SK-N-SH (cell line): ENCODE data around the gene GNL2. TPM values are rescaled to one million over a fixed set of nuclear protein-coding genes. Genes with fewer than 3 reads are reported as not detected.

ENCODE experiments used
- CTCF ChIA-PET: fragments of 300-600, 350-600 bp; formaldehyde crosslinking; extraction: SDS; loops from one replicate; lab custom pipeline; 2021; lab: Yijun Ruan, JAX
- POLR2A ChIA-PET: fragments of 350-600 bp; sonication (Branson Sonifier 250); formaldehyde crosslinking; extraction: SDS; loops from one replicate; lab custom pipeline; 2020; ENCODE audit warnings: antibody characterized with exemption, inconsistent platforms; lab: Yijun Ruan, JAX
- DNase-seq: peaks from one replicate; pipeline ENCODE4 v3.0.0; 2012
- H2AFZ ChIP-seq: fragments of 200-600 bp; sonication (generic); 2 replicates; pipeline ENCODE4 v1.8.1; 2016; ENCODE audit warnings: antibody characterized with exemption, mild to moderate bottlenecking, low read depth
- H3F3A ChIP-seq: fragments of 200-600 bp; sonication (generic); replicated peaks from 2 replicates; pipeline ENCODE3; 2016; ENCODE audit warnings: antibody characterized with exemption, mild to moderate bottlenecking; ENCODE audit not compliant: insufficient read depth
- H3K27ac ChIP-seq, 2 experiments: fragments of 200-500 bp in 1 of 2; fragments of 200-600 bp in 1 of 2; sonication (Bioruptor generic) in 1 of 2; sonication (generic), shearing (Covaris generic) in 1 of 2; 2 replicates each; pipeline versions ENCODE4 v1.5.1 to v1.6.1; 2014 to 2016; ENCODE audit warnings: low read depth in 2 of 2, inconsistent platforms in 1 of 2, low read length in 1 of 2, mild to moderate bottlenecking in 1 of 2, mixed read lengths in 1 of 2
- H3K27me3 ChIP-seq: fragments of 200-600 bp; sonication (generic), shearing (Covaris generic); 2 replicates; pipeline ENCODE4 v1.6.1; 2016; ENCODE audit warnings: mixed run types; ENCODE audit not compliant: insufficient read depth
- H3K36me3 ChIP-seq, 2 experiments: fragments of 200-500 bp in 1 of 2; fragments of 200-600 bp in 1 of 2; sonication (Bioruptor generic) in 1 of 2; sonication (generic) in 1 of 2; replicated peaks in 1 of 2; 2 replicates each; pipeline versions ENCODE3 to v1.5.1; 2014 to 2016; ENCODE audit warnings: low read length in 1 of 2, mild to moderate bottlenecking in 1 of 2; ENCODE audit not compliant: insufficient read depth in 2 of 2, control insufficient read depth in 1 of 2
- H3K4me1 ChIP-seq, 2 experiments: fragments of 200-500 bp in 1 of 2; fragments of 200-600 bp in 1 of 2; sonication (Bioruptor generic) in 1 of 2; sonication (generic), shearing (Covaris generic) in 1 of 2; 2 replicates each; pipeline versions ENCODE4 v1.5.1 to v1.6.1; 2014 to 2016; ENCODE audit warnings: low read depth in 1 of 2, low read length in 1 of 2, mixed run types in 1 of 2; ENCODE audit not compliant: insufficient read depth in 2 of 2, control insufficient read depth in 1 of 2
- H3K4me2 ChIP-seq: fragments of 200-600 bp; sonication (generic), shearing (Covaris generic); 2 replicates; pipeline ENCODE4 v1.6.1; 2017; ENCODE audit warnings: mixed run types
- H3K4me3 ChIP-seq, 2 experiments: fragments of 200-500 bp in 1 of 2; fragments of 200-600 bp in 1 of 2; sonication (Bioruptor generic) in 1 of 2; sonication (generic), shearing (Covaris generic) in 1 of 2; 2 replicates each; pipeline versions ENCODE4 v1.5.1 to v1.8.1; 2014 to 2016; ENCODE audit warnings: low read depth in 2 of 2, inconsistent platforms in 1 of 2, low read length in 1 of 2, mild to moderate bottlenecking in 1 of 2, mixed read lengths in 1 of 2, moderate library complexity in 1 of 2
- H3K79me2 ChIP-seq: fragments of 200-600 bp; sonication (generic); 2 replicates; pipeline ENCODE4 v1.8.1; 2017; ENCODE audit warnings: mild to moderate bottlenecking; ENCODE audit not compliant: insufficient read depth
- H3K9ac ChIP-seq: fragments of 200-600 bp; sonication (generic); 2 replicates; pipeline ENCODE4 v1.6.1; 2017; ENCODE audit warnings: mixed run types
- H3K9me2 ChIP-seq: fragments of 200-600 bp; sonication (generic); 2 replicates; pipeline ENCODE4 v1.6.1; 2017; ENCODE audit warnings: mixed run types
- H3K9me3 ChIP-seq: fragments of 200-600 bp; sonication (generic); 2 replicates; pipeline ENCODE4 v1.6.1; 2017; ENCODE audit warnings: mixed run types, mild to moderate bottlenecking, moderate library complexity
- H4K20me1 ChIP-seq: fragments of 200-600 bp; sonication (generic); 2 replicates; pipeline ENCODE4 v1.6.1; 2017; ENCODE audit warnings: mild to moderate bottlenecking, mixed run types; ENCODE audit not compliant: insufficient read depth
- ELF1 ChIP-seq: IDR thresholded peaks from 2 replicates; pipeline ENCODE4 v1.4.0; 2012
- EP300 ChIP-seq, 2 experiments: IDR thresholded peaks; 2 replicates each; pipeline versions ENCODE4 v1.4.0 to v1.6.1; 2012; ENCODE audit warnings: borderline replicate concordance in 1 of 2, low read depth in 1 of 2, low read length in 1 of 2
- GABPA ChIP-seq: IDR thresholded peaks from 2 replicates; pipeline ENCODE4 v1.4.0; 2012; ENCODE audit warnings: low read depth, mild to moderate bottlenecking
- JUND ChIP-seq: IDR thresholded peaks from 2 replicates; pipeline ENCODE4 v1.4.0; 2012
- MEF2A ChIP-seq: IDR thresholded peaks from 2 replicates; pipeline ENCODE4 v1.4.0; 2012; ENCODE audit warnings: low read depth, borderline replicate concordance
- MXI1 ChIP-seq: IDR thresholded peaks from 2 replicates; pipeline ENCODE4 v1.6.1; 2012; ENCODE audit warnings: mild to moderate bottlenecking, low read depth, low read length, improper control_type of control experiment
- NRF1 ChIP-seq: IDR thresholded peaks from 2 replicates; pipeline ENCODE4 v1.6.1; 2012; ENCODE audit warnings: low read depth, mild to moderate bottlenecking, low read length
- POLR2AphosphoS5 ChIP-seq: IDR thresholded peaks from 2 replicates; pipeline ENCODE4 v1.6.1; 2012; ENCODE audit warnings: low read depth, low read length
- RCOR1 ChIP-seq: fragments of 150-350 bp; IDR thresholded peaks from 2 replicates; pipeline ENCODE4 v1.6.1; 2017; ENCODE audit warnings: antibody characterized with exemption, low read length
- RFX5 ChIP-seq: IDR thresholded peaks from 2 replicates; pipeline ENCODE4 v1.6.1; 2012; ENCODE audit warnings: mild to moderate bottlenecking, improper control_type of control experiment, low read length
- SMC3 ChIP-seq: IDR thresholded peaks from 2 replicates; pipeline ENCODE4 v1.6.1; 2012; ENCODE audit warnings: low read depth, low read length, improper control_type of control experiment
- TCF12 ChIP-seq: IDR thresholded peaks from 2 replicates; pipeline ENCODE4 v1.4.0; 2012
- TEAD4 ChIP-seq: IDR thresholded peaks from 2 replicates; pipeline ENCODE4 v1.4.0; 2012; ENCODE audit warnings: mild to moderate bottlenecking, borderline replicate concordance; ENCODE audit not compliant: insufficient read depth
- YY1 ChIP-seq: IDR thresholded peaks from 2 replicates; pipeline ENCODE4 v1.4.0; 2012; ENCODE audit warnings: low read depth, mild to moderate bottlenecking
- WGBS: methylation state at CpG from one replicate; pipeline ENCODE4 v1.1.6; 2017; ENCODE audit warnings: low lambda C conversion rate; 5-methylcytosine and 5-hydroxymethylcytosine counted together
- polyA plus RNA-seq, 3 experiments: library from polyadenylated mRNA; depleted of rRNA; stranded (reverse); fragments of >200 nt; gene quantifications; 2 replicates each; pipeline ENCODE4 v1.2.3, GENCODE V29; 2012
- TF ChIP-seq, protein P1 (sequence below): fragments of 150-350 bp; IDR thresholded peaks from 2 replicates; pipeline ENCODE4 v1.6.1; 2017; ENCODE audit warnings: antibody characterized with exemption, low read length, low read depth, borderline replicate concordance
- TF ChIP-seq, protein P2 (sequence below): IDR thresholded peaks from 2 replicates; pipeline ENCODE4 v1.4.0; 2012; ENCODE audit warnings: low read depth
- TF ChIP-seq, protein P3 (sequence below): IDR thresholded peaks from 2 replicates; pipeline ENCODE4; 2012
- TF ChIP-seq, protein P4 (sequence below): fragments of 200-600 bp; sonication (generic); IDR thresholded peaks from 2 replicates; pipeline ENCODE4 v1.6.1; 2017; ENCODE audit warnings: antibody characterized with exemption, mild to moderate bottlenecking, moderate library complexity

Gene GNL2
- polyA plus RNA-seq, 1 of the 3 experiments (the other 2 are of a cell fraction): 37.6 TPM

DNA sequence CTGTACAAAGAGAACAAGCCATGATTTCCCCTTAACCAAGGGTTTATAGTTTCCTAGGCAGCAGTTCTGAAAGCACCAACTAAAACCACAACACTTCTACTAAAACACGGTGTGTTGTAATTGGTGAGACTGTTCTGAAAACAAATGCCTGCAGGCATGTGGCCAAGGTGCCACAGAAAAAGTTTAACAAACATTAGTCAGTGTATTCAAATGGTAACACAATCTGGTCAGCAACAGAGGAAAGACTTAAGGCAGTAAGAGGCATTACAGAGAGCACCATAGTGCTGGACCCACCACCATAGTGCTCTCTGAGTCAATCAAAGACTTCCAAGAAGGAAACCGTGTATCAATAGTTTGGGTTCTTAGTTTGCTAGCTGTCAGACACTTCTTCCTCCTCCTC, 58.4 kb downstream of the GNL2 start:
- Histone ChIP-seq H3K4me3 (no peak overlapping the region), H2AFZ (no peak overlapping the region), H3K79me2 (peaks cover 61% of the 10 kb centered on the region), H3F3A (peaks cover 27% of the 10 kb centered on the region), H4K20me1 (no peaks in the 10 kb centered on the region; the same call in 1 of the 2 replicates), H3K9me3 (no peaks in the 10 kb centered on the region), H3K27me3 (no peaks in the 10 kb centered on the region), H3K4me1 (0 out of 4 replicates have a peak, but pooled peaks cover 0 to 3% of the 10 kb centered on the region in 2 experiments), H3K36me3 (peaks cover 55 to 69% of the 10 kb centered on the region in 2 experiments), H3K9ac (no peak overlapping the region), H3K27ac (peak overlapping the region in 1 of 2 experiments; percentile 95; a peak in 1 of 4 replicates), H3K9me2 (no peaks in the 10 kb centered on the region), H3K4me2 (no peak overlapping the region)
- WGBS: 44% methylated on average over 2 of the region's 2 CpGs
- TF ChIP-seq MXI1: no peak
- TF ChIP-seq, protein P1, sequence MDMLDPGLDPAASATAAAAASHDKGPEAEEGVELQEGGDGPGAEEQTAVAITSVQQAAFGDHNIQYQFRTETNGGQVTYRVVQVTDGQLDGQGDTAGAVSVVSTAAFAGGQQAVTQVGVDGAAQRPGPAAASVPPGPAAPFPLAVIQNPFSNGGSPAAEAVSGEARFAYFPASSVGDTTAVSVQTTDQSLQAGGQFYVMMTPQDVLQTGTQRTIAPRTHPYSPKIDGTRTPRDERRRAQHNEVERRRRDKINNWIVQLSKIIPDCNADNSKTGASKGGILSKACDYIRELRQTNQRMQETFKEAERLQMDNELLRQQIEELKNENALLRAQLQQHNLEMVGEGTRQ: no peak
- TF ChIP-seq TEAD4: no peak
- no peak for DNase-seq
- ChIA-PET CTCF (interaction anchor here (1.2 kb wide), 1 partner anchor 50 kb away, joined by 4 read pairs; no protein-coding TSS in a partner anchor), POLR2A (interaction anchor here (0.7 kb wide), 1 partner anchor 23 kb away, joined by 3 read pairs; the partner anchor contains the start of gene MEAF6)

DNA sequence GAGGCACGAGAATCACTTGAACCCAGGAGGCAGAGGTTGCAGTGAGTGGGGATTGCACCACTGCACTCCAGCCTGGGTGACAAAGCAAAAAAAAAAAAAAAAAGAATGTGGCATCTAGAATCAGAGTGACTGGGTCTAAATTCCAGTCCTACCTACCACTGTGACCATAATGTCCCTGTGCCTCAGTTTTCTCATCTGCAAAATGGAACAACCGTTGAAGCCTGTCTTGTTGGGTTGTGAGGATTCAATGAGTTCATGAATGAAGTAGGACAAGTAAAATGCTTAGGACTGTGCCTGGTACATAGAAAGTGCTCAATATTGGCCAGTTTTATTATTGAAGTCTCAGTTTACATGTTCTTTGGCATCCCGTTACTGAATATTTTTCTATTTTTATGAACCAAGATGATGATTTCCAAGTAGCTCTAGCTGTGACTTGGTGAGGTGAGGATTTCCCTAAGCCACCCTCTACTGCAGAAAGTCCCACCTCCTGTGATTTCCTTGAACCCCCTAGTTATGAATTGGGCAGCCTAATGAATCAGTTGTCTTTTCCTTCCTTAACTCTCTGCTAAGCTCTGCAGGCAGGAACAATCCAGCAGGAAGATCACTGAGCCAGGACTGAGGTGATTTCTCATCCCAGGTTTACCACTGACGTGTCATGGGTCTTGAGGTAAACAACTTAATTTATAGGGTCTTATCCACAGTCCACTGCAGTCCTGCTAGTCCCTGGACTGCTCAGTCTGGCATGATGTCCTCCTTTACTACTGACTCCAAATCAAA, 62.2 kb downstream of the GNL2 start:
- no peaks in the 10 kb centered on the region for H3K27me3 ChIP-seq
- H3K9ac ChIP-seq: peak overlapping the region; percentile 12; the same call in 1 of the 2 replicates
- no peaks in the 10 kb centered on the region; the same call in 1 of the 2 replicates for H4K20me1 ChIP-seq
- peaks cover 27% of the 10 kb centered on the region for H3F3A ChIP-seq
- H3K9me2 ChIP-seq: no peaks in the 10 kb centered on the region
- 0 out of 4 replicates have a peak, but pooled peaks cover 0 to 3% of the 10 kb centered on the region in 2 experiments for H3K4me1 ChIP-seq
- H3K36me3 ChIP-seq: peaks cover 22 to 32% of the 10 kb centered on the region in 2 experiments
- no peak for DNase-seq
- 0 out of 2 replicates have a peak overlapping the region, but pooled peaks have one; percentile 23 for H3K4me2 ChIP-seq
- TF ChIP-seq POLR2AphosphoS5: no peak
- TF ChIP-seq, protein P1: no peak
- no peak for TF ChIP-seq GABPA
- TF ChIP-seq JUND: no peak
- no peak for TF ChIP-seq ELF1
- no peak for TF ChIP-seq TEAD4
- TF ChIP-seq, protein P2, sequence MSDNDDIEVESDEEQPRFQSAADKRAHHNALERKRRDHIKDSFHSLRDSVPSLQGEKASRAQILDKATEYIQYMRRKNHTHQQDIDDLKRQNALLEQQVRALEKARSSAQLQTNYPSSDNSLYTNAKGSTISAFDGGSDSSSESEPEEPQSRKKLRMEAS: no peak
- no peak for TF ChIP-seq MXI1
- no peak for TF ChIP-seq YY1
- TF ChIP-seq RCOR1: no peak
- no peak for TF ChIP-seq MEF2A
- TF ChIP-seq, protein P3, sequence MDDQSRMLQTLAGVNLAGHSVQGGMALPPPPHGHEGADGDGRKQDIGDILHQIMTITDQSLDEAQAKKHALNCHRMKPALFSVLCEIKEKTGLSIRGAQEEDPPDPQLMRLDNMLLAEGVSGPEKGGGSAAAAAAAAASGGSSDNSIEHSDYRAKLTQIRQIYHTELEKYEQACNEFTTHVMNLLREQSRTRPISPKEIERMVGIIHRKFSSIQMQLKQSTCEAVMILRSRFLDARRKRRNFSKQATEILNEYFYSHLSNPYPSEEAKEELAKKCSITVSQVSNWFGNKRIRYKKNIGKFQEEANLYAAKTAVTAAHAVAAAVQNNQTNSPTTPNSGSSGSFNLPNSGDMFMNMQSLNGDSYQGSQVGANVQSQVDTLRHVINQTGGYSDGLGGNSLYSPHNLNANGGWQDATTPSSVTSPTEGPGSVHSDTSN: no peak
- TF ChIP-seq TCF12: no peak
- no peak for TF ChIP-seq NRF1
- TF ChIP-seq, protein P4, sequence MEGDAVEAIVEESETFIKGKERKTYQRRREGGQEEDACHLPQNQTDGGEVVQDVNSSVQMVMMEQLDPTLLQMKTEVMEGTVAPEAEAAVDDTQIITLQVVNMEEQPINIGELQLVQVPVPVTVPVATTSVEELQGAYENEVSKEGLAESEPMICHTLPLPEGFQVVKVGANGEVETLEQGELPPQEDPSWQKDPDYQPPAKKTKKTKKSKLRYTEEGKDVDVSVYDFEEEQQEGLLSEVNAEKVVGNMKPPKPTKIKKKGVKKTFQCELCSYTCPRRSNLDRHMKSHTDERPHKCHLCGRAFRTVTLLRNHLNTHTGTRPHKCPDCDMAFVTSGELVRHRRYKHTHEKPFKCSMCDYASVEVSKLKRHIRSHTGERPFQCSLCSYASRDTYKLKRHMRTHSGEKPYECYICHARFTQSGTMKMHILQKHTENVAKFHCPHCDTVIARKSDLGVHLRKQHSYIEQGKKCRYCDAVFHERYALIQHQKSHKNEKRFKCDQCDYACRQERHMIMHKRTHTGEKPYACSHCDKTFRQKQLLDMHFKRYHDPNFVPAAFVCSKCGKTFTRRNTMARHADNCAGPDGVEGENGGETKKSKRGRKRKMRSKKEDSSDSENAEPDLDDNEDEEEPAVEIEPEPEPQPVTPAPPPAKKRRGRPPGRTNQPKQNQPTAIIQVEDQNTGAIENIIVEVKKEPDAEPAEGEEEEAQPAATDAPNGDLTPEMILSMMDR: no peak
- no peak for TF ChIP-seq EP300 (IDR thresholded peaks at IDR 0.05; ENCODE audit: borderline replicate concordance in 1 of 2, low read depth in 1 of 2, low read length in 1 of 2)
- TF ChIP-seq SMC3: no peak
- no peak for TF ChIP-seq RFX5
- TF ChIP-seq, all 33 proteins: peak for 0
- 86% methylated on average over 4 of the region's 4 CpGs for WGBS
- POLR2A ChIA-PET: no interaction called here
- Histone ChIP-seq H2AFZ (no peak overlapping the region), H3K27ac (peak overlapping the region in 1 of 2 experiments; percentile 95; a peak in 2 of 4 replicates), H3K4me3 (no peak overlapping the region), H3K79me2 (peaks cover 32% of the 10 kb centered on the region), H3K9me3 (no peaks in the 10 kb centered on the region)
- CTCF ChIA-PET: no interaction called here
